OCI-LY1 (cell line): ENCODE results near the gene OR52K2.

Experiments used
- H2AFZ ChIP-seq: fragments of 200-600 bp; sonication (generic), shearing (Covaris generic); 2 replicates; pipeline ENCODE4 v1.6.0; 2014; ENCODE audit warnings: antibody characterized with exemption, mild to moderate bottlenecking, low read length
- H3F3A ChIP-seq: fragments of 200-600 bp; sonication (generic), shearing (Covaris generic); 2 replicates; pipeline ENCODE4 v1.6.0; 2014; ENCODE audit warnings: mild to moderate bottlenecking, antibody characterized with exemption, low read length, moderate library complexity; ENCODE audit not compliant: insufficient read depth
- H3K27ac ChIP-seq: fragments of 200-600 bp; sonication (generic); 2 replicates; pipeline ENCODE4 v1.5.1; 2014; ENCODE audit warnings: low read length, mixed run types, mild to moderate bottlenecking, low read depth; ENCODE audit not compliant: poor library complexity, severe bottlenecking
- H3K27me3 ChIP-seq: fragments of 200-600 bp; sonication (generic); 2 replicates; pipeline ENCODE4 v1.6.0; 2014; ENCODE audit warnings: antibody characterized with exemption, mild to moderate bottlenecking, low read length, moderate library complexity; ENCODE audit not compliant: insufficient read depth
- H3K36me3 ChIP-seq: fragments of 200-600 bp; sonication (generic); 2 replicates; pipeline ENCODE4 v1.6.1; 2014; ENCODE audit warnings: mild to moderate bottlenecking, antibody characterized with exemption, low read length, moderate library complexity, mixed read lengths; ENCODE audit not compliant: insufficient read depth
- H3K4me1 ChIP-seq: fragments of 200-600 bp; sonication (generic); 2 replicates; pipeline ENCODE4 v1.5.1; 2014; ENCODE audit warnings: mild to moderate bottlenecking, low read length, moderate library complexity; ENCODE audit not compliant: insufficient read depth, severe bottlenecking
- H3K4me2 ChIP-seq: fragments of 200-600 bp; sonication (generic), shearing (Covaris generic); 2 replicates; pipeline ENCODE4 v1.6.1; 2014; ENCODE audit warnings: low read length
- H3K4me3 ChIP-seq: fragments of 200-600 bp; sonication (generic); 2 replicates; pipeline ENCODE4 v1.5.1; 2014; ENCODE audit warnings: low read length, low read depth, mild to moderate bottlenecking, mixed read lengths; ENCODE audit not compliant: poor library complexity, severe bottlenecking
- H3K79me2 ChIP-seq: fragments of 200-600 bp; shearing (Covaris generic); 2 replicates; pipeline ENCODE4 v1.6.1; 2016; ENCODE audit warnings: mixed run types, low read length, mixed read lengths; ENCODE audit not compliant: insufficient read depth
- H3K9ac ChIP-seq: fragments of 200-600 bp; sonication (generic), shearing (Covaris generic); 2 replicates; pipeline ENCODE4 v1.6.1; 2014; ENCODE audit warnings: mild to moderate bottlenecking, low read length, mixed read lengths
- H3K9me2 ChIP-seq: fragments of 200-600 bp; sonication (generic), shearing (Covaris generic); 2 replicates; pipeline ENCODE4 v1.6.1; 2014; ENCODE audit warnings: low read depth, mild to moderate bottlenecking, low read length, mixed read lengths
- H3K9me3 ChIP-seq: fragments of 200-600 bp; shearing (Covaris generic); 2 replicates; pipeline ENCODE4 v1.6.1; 2014; ENCODE audit warnings: low read length, mixed read lengths
- H4K20me1 ChIP-seq: fragments of 200-600 bp; sonication (generic), shearing (Covaris generic); 2 replicates; pipeline ENCODE4 v1.6.0; 2016; ENCODE audit warnings: mild to moderate bottlenecking, low read length; ENCODE audit not compliant: insufficient read depth
- EZH2 ChIP-seq: fragments of 200-600 bp; sonication (generic), shearing (Covaris generic); IDR thresholded peaks from 2 replicates; pipeline ENCODE4 v1.8.0; 2017; ENCODE audit warnings: borderline replicate concordance, mixed run types, mild to moderate bottlenecking, antibody characterized with exemption, low read length, moderate library complexity, mixed read lengths
- TF ChIP-seq, protein P1 (sequence below): fragments of 200-600 bp; sonication (generic), shearing (Covaris generic); IDR thresholded peaks from 2 replicates; pipeline ENCODE4 v1.5.1; 2017; ENCODE audit warnings: mild to moderate bottlenecking, antibody characterized with exemption, low read length, moderate library complexity, mixed read lengths

OR52K2 gene

DNA sequence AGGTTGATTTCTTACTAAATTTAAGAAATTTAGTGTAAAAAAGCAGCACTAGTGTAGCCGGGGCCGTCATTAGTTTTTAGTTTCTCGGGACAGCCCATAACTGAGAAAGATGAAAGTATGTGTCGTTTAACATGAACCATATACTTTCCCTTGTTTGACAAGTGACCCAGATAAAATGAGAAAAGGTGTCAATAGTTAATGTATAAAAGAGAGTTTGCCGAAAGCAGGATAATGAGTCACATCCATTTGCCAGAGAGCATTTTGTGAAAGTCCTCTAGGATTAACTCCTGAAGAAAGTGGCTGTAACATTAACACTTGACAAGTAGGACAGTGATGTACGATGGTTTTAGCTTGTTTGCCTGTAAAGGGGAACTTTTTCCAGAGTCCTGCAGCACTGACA, 46.9 kb downstream of the OR52K2 start:
- H3F3A ChIP-seq: no peaks in the 10 kb centered on the region
- no peaks in the 10 kb centered on the region for H3K36me3 ChIP-seq
- no peak overlapping the region for H3K4me3 ChIP-seq
- no peaks in the 10 kb centered on the region for H3K9me3 ChIP-seq
- H3K27me3 ChIP-seq: no peaks in the 10 kb centered on the region
- H3K27ac ChIP-seq: no peak overlapping the region
- H3K9ac ChIP-seq: no peak overlapping the region
- H2AFZ ChIP-seq: no peak overlapping the region
- no peaks in the 10 kb centered on the region for H3K4me1 ChIP-seq
- H3K4me2 ChIP-seq: no peak overlapping the region
- no peaks in the 10 kb centered on the region for H3K9me2 ChIP-seq
- no peaks in the 10 kb centered on the region for H3K79me2 ChIP-seq
- TF ChIP-seq, protein P1, sequence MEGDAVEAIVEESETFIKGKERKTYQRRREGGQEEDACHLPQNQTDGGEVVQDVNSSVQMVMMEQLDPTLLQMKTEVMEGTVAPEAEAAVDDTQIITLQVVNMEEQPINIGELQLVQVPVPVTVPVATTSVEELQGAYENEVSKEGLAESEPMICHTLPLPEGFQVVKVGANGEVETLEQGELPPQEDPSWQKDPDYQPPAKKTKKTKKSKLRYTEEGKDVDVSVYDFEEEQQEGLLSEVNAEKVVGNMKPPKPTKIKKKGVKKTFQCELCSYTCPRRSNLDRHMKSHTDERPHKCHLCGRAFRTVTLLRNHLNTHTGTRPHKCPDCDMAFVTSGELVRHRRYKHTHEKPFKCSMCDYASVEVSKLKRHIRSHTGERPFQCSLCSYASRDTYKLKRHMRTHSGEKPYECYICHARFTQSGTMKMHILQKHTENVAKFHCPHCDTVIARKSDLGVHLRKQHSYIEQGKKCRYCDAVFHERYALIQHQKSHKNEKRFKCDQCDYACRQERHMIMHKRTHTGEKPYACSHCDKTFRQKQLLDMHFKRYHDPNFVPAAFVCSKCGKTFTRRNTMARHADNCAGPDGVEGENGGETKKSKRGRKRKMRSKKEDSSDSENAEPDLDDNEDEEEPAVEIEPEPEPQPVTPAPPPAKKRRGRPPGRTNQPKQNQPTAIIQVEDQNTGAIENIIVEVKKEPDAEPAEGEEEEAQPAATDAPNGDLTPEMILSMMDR: no peak
- H4K20me1 ChIP-seq: no peaks in the 10 kb centered on the region

DNA sequence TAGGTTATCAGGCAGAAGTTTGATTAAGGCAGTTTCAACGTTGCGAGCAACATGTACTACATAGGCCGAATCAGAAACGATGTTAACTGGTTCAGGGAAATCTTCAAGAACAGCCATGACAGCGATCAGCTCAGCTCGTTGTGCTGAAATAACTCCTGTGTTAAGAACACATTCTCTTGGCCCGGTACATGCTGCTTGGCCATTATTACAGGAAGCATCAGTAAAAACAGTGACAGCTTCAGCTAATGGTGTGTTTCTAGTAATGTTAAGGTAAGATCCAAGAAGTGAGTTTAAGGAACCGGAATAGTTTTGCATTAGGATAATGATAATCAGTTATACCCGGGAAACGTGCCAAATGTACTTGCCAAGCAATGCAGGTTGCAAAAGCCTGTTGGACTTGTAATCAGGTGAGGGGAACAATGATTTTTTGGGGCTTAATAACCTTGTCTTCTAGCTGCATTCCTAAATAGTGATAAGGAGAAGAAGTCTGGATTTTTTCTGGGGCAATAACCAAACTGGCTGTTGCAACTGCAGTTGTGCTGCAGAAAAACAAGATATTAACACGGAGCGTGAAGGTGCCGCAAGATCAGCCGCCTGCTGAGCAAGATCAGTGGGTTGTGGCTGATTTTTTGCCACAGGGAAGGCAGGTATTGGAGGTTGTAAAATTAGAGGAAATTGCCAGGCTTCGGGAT, 47.6 kb downstream of the OR52K2 start:
- Histone ChIP-seq H4K20me1 (no peaks in the 10 kb centered on the region), H3K4me1 (no peaks in the 10 kb centered on the region), H3K36me3 (no peaks in the 10 kb centered on the region), H3K9me2 (no peaks in the 10 kb centered on the region), H3K27me3 (no peaks in the 10 kb centered on the region), H3K4me3 (no peak overlapping the region), H3K9ac (no peak overlapping the region), H3K4me2 (no peak overlapping the region), H3K79me2 (no peaks in the 10 kb centered on the region), H3F3A (no peaks in the 10 kb centered on the region), H2AFZ (no peak overlapping the region), H3K9me3 (no peaks in the 10 kb centered on the region), H3K27ac (no peak overlapping the region)
- no peak for TF ChIP-seq EZH2
